ENCODE data around the gene FLYWCH2. TPM values are rescaled to one million over a fixed set of nuclear protein-coding genes. Genes with fewer than 3 reads are reported as not detected.

The FLYWCH2 gene
- total and polyA plus RNA-seq, 9 of the 15 experiments (the other 6 are each of a cell fraction or from before 2014, with no cell fraction given), result 0.70 to 55.5 (median 7.6) TPM

GRCh38 chr16:2912330-2913199 is 29.6 kb downstream of the FLYWCH2 start (continued):
- TF ChIP-seq NR1H2 (CRISPR knock-in tag; IDR thresholded peaks at IDR 0.05), result no peak
- TF ChIP-seq ATF1 (CRISPR knock-in tag; IDR thresholded peaks at IDR 0.05), result no peak
- peak; percentile 33; the same call in 1 of the 2 replicates for TF ChIP-seq ATF1 (tag; IDR thresholded peaks at IDR 0.05)
- no peak for TF ChIP-seq ZBTB49 (CRISPR knock-in tag; IDR thresholded peaks at IDR 0.05; ENCODE audit: borderline replicate concordance)
- no peak for TF ChIP-seq HDAC8 (tag; IDR thresholded peaks at IDR 0.05)
- TF ChIP-seq NELFE (IDR thresholded peaks at IDR 0.05; ENCODE audit: insufficient read depth, insufficient read length), result no peak
- no peak for TF ChIP-seq KLF10 (CRISPR knock-in tag; IDR thresholded peaks at IDR 0.05)
- TF ChIP-seq EP300 (IDR thresholded peaks at IDR 0.05; ENCODE audit: low read length), result no peak
- no peak for TF ChIP-seq ZNF512 (tag; IDR thresholded peaks at IDR 0.05)
- TF ChIP-seq FOXM1 (IDR thresholded peaks at IDR 0.05; ENCODE audit: low read depth), result no peak
- TF ChIP-seq FOXM1 (CRISPR knock-in tag; IDR thresholded peaks at IDR 0.05; ENCODE audit: low read depth), result no peak
- no peak for TF ChIP-seq HLTF (IDR thresholded peaks at IDR 0.05)
- no peak for TF ChIP-seq KDM2B (CRISPR knock-in tag; IDR thresholded peaks at IDR 0.05)
- TF ChIP-seq GMEB1 (CRISPR knock-in tag; IDR thresholded peaks at IDR 0.05), result no peak
- TF ChIP-seq CUX1 (CRISPR knock-in tag; IDR thresholded peaks at IDR 0.05), result no peak
- TF ChIP-seq SAFB (IDR thresholded peaks at IDR 0.05; ENCODE audit: borderline replicate concordance, low read depth, low read length), result no peak
- TF ChIP-seq HDAC2 (IDR thresholded peaks at IDR 0.05), result no peak
